Measurements from ENCODE around the gene TICAM1. TPM values are rescaled to one million over a fixed set of nuclear protein-coding genes. Genes with fewer than 3 reads are reported as not detected.
"Not testable (repeated sequence)": the region's sequence is repeated elsewhere in the genome, so short reads cannot be mapped to it uniquely, and the experiment has no call there.

The TICAM1 gene
- total RNA-seq, 1 donor from 2014 or later = 2.4 TPM

DNA sequence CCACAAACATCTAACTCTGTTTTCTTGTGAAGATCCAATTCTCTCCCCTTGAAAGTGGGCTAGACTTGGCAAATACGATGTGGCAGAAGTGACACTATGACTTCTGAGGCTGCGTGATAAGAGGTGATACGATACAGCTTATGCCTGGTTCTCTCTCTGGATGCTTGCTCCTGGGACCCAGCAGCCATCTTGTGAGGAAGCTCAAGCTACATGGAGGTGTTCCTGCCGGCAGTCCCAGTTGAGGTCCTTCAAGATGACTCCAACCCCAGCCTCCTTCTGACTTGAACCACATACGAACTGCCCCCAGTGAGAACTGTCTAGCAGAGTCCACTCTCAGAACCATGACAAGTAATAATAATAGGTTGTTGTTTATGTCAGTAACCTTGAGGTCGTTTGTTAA is 50.7 kb downstream of the TICAM1 start:
- DNase-seq (ENCODE audit: low read depth) = no peak
- H3K27me3 ChIP-seq (ENCODE audit: control insufficient read depth, insufficient read depth, low read length) = no peaks in the 10 kb centered on the region
- TF ChIP-seq, protein P1, sequence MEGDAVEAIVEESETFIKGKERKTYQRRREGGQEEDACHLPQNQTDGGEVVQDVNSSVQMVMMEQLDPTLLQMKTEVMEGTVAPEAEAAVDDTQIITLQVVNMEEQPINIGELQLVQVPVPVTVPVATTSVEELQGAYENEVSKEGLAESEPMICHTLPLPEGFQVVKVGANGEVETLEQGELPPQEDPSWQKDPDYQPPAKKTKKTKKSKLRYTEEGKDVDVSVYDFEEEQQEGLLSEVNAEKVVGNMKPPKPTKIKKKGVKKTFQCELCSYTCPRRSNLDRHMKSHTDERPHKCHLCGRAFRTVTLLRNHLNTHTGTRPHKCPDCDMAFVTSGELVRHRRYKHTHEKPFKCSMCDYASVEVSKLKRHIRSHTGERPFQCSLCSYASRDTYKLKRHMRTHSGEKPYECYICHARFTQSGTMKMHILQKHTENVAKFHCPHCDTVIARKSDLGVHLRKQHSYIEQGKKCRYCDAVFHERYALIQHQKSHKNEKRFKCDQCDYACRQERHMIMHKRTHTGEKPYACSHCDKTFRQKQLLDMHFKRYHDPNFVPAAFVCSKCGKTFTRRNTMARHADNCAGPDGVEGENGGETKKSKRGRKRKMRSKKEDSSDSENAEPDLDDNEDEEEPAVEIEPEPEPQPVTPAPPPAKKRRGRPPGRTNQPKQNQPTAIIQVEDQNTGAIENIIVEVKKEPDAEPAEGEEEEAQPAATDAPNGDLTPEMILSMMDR (IDR thresholded peaks at IDR 0.05; ENCODE audit: insufficient read depth, low read length, severe bottlenecking) = no peak
- no peaks in the 10 kb centered on the region for H3K36me3 ChIP-seq (ENCODE audit: control insufficient read depth, insufficient read depth, low read length)
- FAIRE-seq = no peak
- H3K4me3 ChIP-seq (ENCODE audit: low read depth, low read length) = no peak overlapping the region

DNA sequence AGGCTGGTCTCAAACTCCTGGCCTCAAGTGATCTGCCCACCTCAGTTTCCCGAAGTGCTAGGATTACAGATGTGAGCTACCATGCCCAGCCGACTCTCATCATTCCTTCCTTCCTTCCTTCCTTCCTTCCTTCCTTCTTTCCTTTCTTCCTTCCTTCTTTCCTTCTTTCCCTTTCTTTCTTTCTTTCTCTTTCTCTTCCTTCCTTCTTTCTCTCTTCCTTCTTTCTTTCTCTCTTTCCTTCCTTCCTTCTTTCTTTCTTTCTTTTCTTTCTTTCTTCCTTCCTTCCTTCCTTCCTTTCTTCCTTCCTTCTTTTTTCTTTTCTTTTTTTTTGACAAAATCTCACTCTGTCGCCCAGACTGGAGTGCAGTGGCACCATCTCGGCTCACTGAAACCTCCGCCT is 53.4 kb downstream of the TICAM1 start:
- not testable (repeated sequence) for H3K27me3 ChIP-seq (ENCODE audit: control insufficient read depth, insufficient read depth, low read length)

DNA sequence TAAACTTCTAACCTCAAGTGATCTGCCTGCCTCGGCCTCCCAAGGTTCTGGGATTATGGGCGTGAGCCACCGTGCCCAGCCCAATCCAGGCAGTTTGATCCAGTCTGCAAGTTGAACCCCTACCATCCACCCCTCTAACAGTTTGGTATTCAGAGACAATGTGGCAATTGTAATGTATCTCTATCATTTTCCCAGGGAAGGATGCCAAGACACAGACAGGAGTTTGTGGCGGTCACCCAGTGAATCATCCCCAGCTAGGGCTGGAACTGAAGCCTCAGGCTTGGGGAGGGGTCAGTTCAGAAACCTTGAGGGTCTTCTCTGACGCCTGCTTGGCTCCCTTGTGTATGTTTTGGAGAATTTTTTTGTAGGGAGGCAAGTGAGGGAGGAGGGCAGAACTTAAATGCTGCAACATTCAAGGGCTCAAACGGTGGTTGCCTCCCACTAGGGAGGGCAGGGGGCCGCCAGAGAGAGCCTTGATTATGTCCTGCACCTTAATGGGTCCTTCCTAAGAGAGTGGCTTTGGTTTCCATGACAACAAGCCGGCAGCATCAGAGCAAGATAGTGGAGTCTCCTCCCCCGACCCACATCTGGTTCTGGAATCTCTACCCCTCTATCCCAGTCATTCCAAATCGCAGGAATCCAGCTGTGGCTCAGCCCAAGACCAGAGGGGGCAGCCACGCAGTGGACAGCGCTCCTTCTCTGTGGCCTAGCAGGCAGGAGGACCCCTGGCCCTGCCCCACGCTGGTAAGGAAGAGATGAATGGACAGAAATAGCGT is 54.9 kb downstream of the TICAM1 start:
- DNase-seq (ENCODE audit: low read depth) (no peak), FAIRE-seq (no peak)
- H3K27me3 ChIP-seq (ENCODE audit: control insufficient read depth, insufficient read depth, low read length) = no peaks in the 10 kb centered on the region
- no peak overlapping the region for H3K4me3 ChIP-seq (ENCODE audit: low read depth, low read length)
- TF ChIP-seq, protein P1 (IDR thresholded peaks at IDR 0.05; ENCODE audit: insufficient read depth, low read length, severe bottlenecking) = no peak
- H3K36me3 ChIP-seq (ENCODE audit: control insufficient read depth, insufficient read depth, low read length) = no peaks in the 10 kb centered on the region

More for the DNA sequence above, 53.4 kb downstream of the TICAM1 start:
- H3K4me3 ChIP-seq (ENCODE audit: low read depth, low read length); FAIRE-seq; H3K36me3 ChIP-seq (ENCODE audit: control insufficient read depth, insufficient read depth, low read length); DNase-seq (ENCODE audit: low read depth): not testable (repeated sequence)

DNA sequence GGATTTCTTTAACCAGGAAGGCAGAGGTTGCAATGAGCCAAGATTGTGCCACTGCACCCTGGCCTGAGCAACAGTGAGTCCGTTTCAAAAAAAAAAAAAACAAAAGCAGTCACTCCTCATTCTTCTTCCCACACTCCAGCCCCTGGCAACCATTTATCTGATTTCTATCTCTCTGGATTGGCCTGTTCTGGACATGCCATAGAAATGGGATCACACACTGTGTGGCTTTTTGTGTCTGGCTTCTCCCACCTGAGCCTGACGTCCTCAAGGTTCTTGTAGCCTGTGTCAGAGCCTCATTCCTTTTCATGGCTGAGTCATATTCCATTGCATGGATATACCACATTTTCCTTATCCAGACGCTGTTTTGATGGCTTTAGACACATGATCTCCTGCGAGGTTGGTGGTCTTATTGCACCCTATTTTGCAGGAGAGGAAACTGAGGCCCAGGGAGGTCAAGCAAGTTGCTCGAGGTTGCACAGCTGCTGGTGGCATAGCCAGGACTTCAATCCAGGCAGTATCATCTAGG is 55.8 kb downstream of the TICAM1 start:
- peak; percentile 55 for FAIRE-seq
- Histone ChIP-seq H3K36me3 (ENCODE audit: control insufficient read depth, insufficient read depth, low read length) (no peaks in the 10 kb centered on the region), H3K4me3 (ENCODE audit: low read depth, low read length) (no peak overlapping the region), H3K27me3 (ENCODE audit: control insufficient read depth, insufficient read depth, low read length) (no peaks in the 10 kb centered on the region)
- no peak for DNase-seq (ENCODE audit: low read depth)
- TF ChIP-seq, protein P1 (IDR thresholded peaks at IDR 0.05; ENCODE audit: insufficient read depth, low read length, severe bottlenecking) = no peak

DNA sequence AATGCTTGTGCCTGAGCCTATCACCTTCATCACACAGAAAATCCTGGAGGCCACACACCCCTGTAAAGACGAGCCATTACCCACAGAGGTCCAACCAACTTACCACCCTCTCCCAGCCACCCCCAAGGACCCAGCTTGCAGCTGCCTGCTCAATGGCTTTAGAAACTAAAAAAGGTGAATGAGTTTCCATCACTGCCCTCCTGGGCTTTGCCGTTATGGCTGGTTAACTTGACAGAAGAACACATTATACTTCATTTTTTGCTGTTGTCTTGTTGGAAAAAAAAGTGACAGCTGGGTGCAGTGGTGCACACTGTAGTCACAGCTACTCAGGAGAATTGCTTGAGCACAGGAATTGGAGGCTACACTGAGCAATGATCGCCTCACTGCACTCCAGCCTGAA is 57.4 kb downstream of the TICAM1 start:
- no peaks in the 10 kb centered on the region for H3K27me3 ChIP-seq (ENCODE audit: control insufficient read depth, insufficient read depth, low read length)
- TF ChIP-seq, protein P1 (IDR thresholded peaks at IDR 0.05; ENCODE audit: insufficient read depth, low read length, severe bottlenecking) = no peak
- no peak overlapping the region for H3K4me3 ChIP-seq (ENCODE audit: low read depth, low read length)
- no peak for DNase-seq (ENCODE audit: low read depth)
- FAIRE-seq = no peak
- no peaks in the 10 kb centered on the region for H3K36me3 ChIP-seq (ENCODE audit: control insufficient read depth, insufficient read depth, low read length)

DNA sequence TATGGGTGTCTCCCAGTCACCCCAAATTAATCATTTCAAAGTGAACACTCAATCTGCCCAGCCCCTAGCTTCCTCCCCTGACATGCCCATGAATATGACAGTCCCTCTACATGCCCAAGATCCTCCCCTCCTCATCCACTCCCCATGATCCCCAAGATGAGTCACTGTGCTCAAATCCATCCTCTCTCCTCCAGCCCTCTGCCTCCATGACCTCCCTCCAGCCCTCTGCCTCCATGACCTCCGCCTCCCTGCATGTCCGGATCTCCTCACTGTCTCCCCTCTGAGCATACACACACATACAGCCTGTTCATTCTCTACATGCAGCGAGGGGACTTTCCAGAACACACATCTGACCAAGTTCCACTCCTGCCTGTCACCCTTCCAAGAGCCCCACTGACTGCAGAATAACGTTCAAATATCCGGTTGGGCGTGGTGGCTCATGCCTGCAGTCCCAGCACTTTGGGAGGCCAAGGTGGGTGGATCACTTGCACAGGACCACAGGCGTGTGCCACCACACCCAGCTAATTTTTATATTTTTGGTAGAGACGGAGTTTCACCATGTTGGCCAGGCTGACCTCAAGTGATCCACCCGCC is 58.4 kb downstream of the TICAM1 start:
- H3K36me3 ChIP-seq (ENCODE audit: control insufficient read depth, insufficient read depth, low read length) = no peaks in the 10 kb centered on the region
- H3K27me3 ChIP-seq (ENCODE audit: control insufficient read depth, insufficient read depth, low read length) = no peaks in the 10 kb centered on the region

More for the DNA sequence above, 58.4 kb downstream of the TICAM1 start:
- no peak overlapping the region for H3K4me3 ChIP-seq (ENCODE audit: low read depth, low read length)
- TF ChIP-seq, protein P1 (IDR thresholded peaks at IDR 0.05; ENCODE audit: insufficient read depth, low read length, severe bottlenecking) = no peak
- DNase-seq (ENCODE audit: low read depth) (no peak), FAIRE-seq (peak; percentile 75)

Data from bronchial epithelial cell (primary cell).